Left ventricle myocardium inferior (tissue), 1 donor: ENCODE results near the gene GPR17. TPM values are rescaled to one million over a fixed set of nuclear protein-coding genes. Genes with fewer than 3 reads are reported as not detected.
A peak's percentile ranks its signal among the peaks of the same experiment; 100 is the strongest.

Source experiments
- DNase-seq: peaks from one replicate; pipeline ENCODE4 v3.0.0-alpha.2; 2020
- H3K27ac ChIP-seq: fragments of 200-600 bp; replicated peaks from 2 replicates; pipeline ENCODE4 v1.8.0; 2021
- H3K27me3 ChIP-seq: fragments of 200-600 bp; 2 replicates; pipeline ENCODE4 v1.8.0; 2021; ENCODE audit warnings: low read depth
- H3K36me3 ChIP-seq: fragments of 200-600 bp; 2 replicates; pipeline ENCODE4 v1.8.0; 2021
- H3K4me1 ChIP-seq: fragments of 200-600 bp; 2 replicates; pipeline ENCODE4 v1.8.0; 2021
- H3K4me3 ChIP-seq: fragments of 200-600 bp; 2 replicates; pipeline ENCODE4 v1.8.0; 2021; ENCODE audit warnings: mild to moderate bottlenecking, moderate library complexity
- H3K9me3 ChIP-seq: fragments of 200-600 bp; replicated peaks from 2 replicates; pipeline ENCODE4 v1.8.0; 2021
- CTCF ChIP-seq: fragments of 200-600 bp; IDR thresholded peaks from 2 replicates; pipeline ENCODE4 v1.8.0; 2021; ENCODE audit warnings: antibody characterized with exemption, mild to moderate bottlenecking, borderline replicate concordance
- intact Hi-C: fragments of 100-400 bp; cut with micrococcal nuclease; formaldehyde crosslinking; loops from one replicate; pipeline ENCODE4 v1.11.0; 2022
- total RNA-seq: library from RNA; stranded (reverse); fragmentation: NEBNext Ultra II Directional; extraction: Animal tissue kit (Norgen Biotek cat#: 25700); gene quantifications from one replicate; pipeline ENCODE4 v1.2.1, GENCODE V29; 2021
- donor health status: DM: no; HTN: yes; CAD: no; lungs with severe emphysema.

GPR17 gene
- total RNA-seq, 1 donor from 2014 or later = 0.16 TPM

GRCh38 chr2:127664065-127664894 lies 18.3 kb downstream of the GPR17 start:
- TF ChIP-seq CTCF = no peak
- peak; percentile 59 for DNase-seq
- intact Hi-C loops = no loop called here
- H3K36me3 ChIP-seq = peaks cover 8% of the 10 kb centered on the region
- H3K27me3 ChIP-seq = peaks cover 7% of the 10 kb centered on the region
- peaks cover 3% of the 10 kb centered on the region for H3K9me3 ChIP-seq
- peak overlapping the region; percentile 62 for H3K4me3 ChIP-seq
- H3K4me1 ChIP-seq = peaks cover 97% of the 10 kb centered on the region
- peak overlapping the region; percentile 99 for H3K27ac ChIP-seq

- intact Hi-C loops = no loop called here
- peaks cover 3% of the 10 kb centered on the region for H3K9me3 ChIP-seq
- no peak for TF ChIP-seq CTCF
- peaks cover 7% of the 10 kb centered on the region for H3K27me3 ChIP-seq
- DNase-seq = no peak
- H3K4me1 ChIP-seq = peaks cover 97% of the 10 kb centered on the region
- peak overlapping the region; percentile 99 for H3K27ac ChIP-seq
- H3K36me3 ChIP-seq = peaks cover 11% of the 10 kb centered on the region
- peak overlapping the region; percentile 62 for H3K4me3 ChIP-seq
Measured at GRCh38 chr2:127664895-127665225, 18.9 kb downstream of the GPR17 start.

GRCh38 chr2:127665267-127665893 lies 19.4 kb downstream of the GPR17 start:
- Histone ChIP-seq H3K27ac (peak overlapping the region; percentile 99), H3K36me3 (peaks cover 15% of the 10 kb centered on the region), H3K27me3 (peaks cover 7% of the 10 kb centered on the region), H3K4me1 (peaks cover 97% of the 10 kb centered on the region), H3K9me3 (peaks cover 3% of the 10 kb centered on the region), H3K4me3 (peak overlapping the region; percentile 62)
- no peak for TF ChIP-seq CTCF
- DNase-seq = no peak
- intact Hi-C loops = no loop called here

GRCh38 chr2:127669056-127669455 lies 23.1 kb downstream of the GPR17 start:
- Histone ChIP-seq H3K36me3 (peaks cover 22% of the 10 kb centered on the region), H3K9me3 (peaks cover 3% of the 10 kb centered on the region), H3K27ac (peak overlapping the region; percentile 99), H3K27me3 (peaks cover 2% of the 10 kb centered on the region), H3K4me3 (peak overlapping the region; percentile 17), H3K4me1 (peaks cover 97% of the 10 kb centered on the region)
- intact Hi-C loops = no loop called here
- TF ChIP-seq CTCF = no peak
- no peak for DNase-seq

GRCh38 chr2:127670055-127670956 lies 24.4 kb downstream of the GPR17 start:
- Histone ChIP-seq H3K4me3 (peak overlapping the region; percentile 94), H3K36me3 (peaks cover 22% of the 10 kb centered on the region), H3K4me1 (peaks cover 95% of the 10 kb centered on the region), H3K27me3 (no peaks in the 10 kb centered on the region), H3K27ac (peak overlapping the region; percentile 99), H3K9me3 (peaks cover 3% of the 10 kb centered on the region)
- intact Hi-C loops = no loop called here
- no peak for DNase-seq
- TF ChIP-seq CTCF = no peak
